HG03135 (cell line): Measurements from ENCODE around the gene MGMT.

Experiments used
- ATAC-seq: cut with Tn5 transposase; IDR thresholded peaks from one replicate; pipeline ENCODE4 v1.9.1; 2021; ENCODE audit warnings: mild to moderate bottlenecking, moderate library complexity; ENCODE audit not compliant: unreplicated experiment

MGMT gene

GRCh38 chr10:129450391-129450790 is 16.6 kb upstream of the MGMT start:
- ATAC-seq: no peak

GRCh38 chr10:129455625-129456024 is 11.4 kb upstream of the MGMT start:
- ATAC-seq: no peak

- ATAC-seq: no peak
Measured at GRCh38 chr10:129459762-129460539, 7.1 kb upstream of the MGMT start.

GRCh38 chr10:129462257-129462795 is 4.7 kb upstream of the MGMT start:
- ATAC-seq: no peak

- ATAC-seq: no peak
Measured at GRCh38 chr10:129464251-129464650, 2.8 kb upstream of the MGMT start.

- no peak for ATAC-seq
Measured at GRCh38 chr10:129465796-129466702, 992 bp upstream of the MGMT start.

GRCh38 chr10:129467359-129468064 is 471 bp downstream of the MGMT start:
- peak; percentile 16 for ATAC-seq

GRCh38 chr10:129468187-129468586 is 1.1 kb downstream of the MGMT start:
- no peak for ATAC-seq

GRCh38 chr10:129470103-129470851 is 3.2 kb downstream of the MGMT start:
- no peak for ATAC-seq

GRCh38 chr10:129471447-129472175 is 4.6 kb downstream of the MGMT start:
- no peak for ATAC-seq

GRCh38 chr10:129472696-129473555 is 5.9 kb downstream of the MGMT start:
- ATAC-seq: no peak

GRCh38 chr10:129474642-129475041 is 7.6 kb downstream of the MGMT start:
- ATAC-seq: no peak

- ATAC-seq: no peak
Measured at GRCh38 chr10:129476431-129476830, 9.4 kb downstream of the MGMT start.

GRCh38 chr10:129477051-129477450 is 10.0 kb downstream of the MGMT start:
- ATAC-seq: no peak

- no peak for ATAC-seq
Measured at GRCh38 chr10:129481641-129482040, 14.6 kb downstream of the MGMT start.

GRCh38 chr10:129483430-129484010 is 16.5 kb downstream of the MGMT start:
- ATAC-seq: no peak

GRCh38 chr10:129486805-129487204 is 19.8 kb downstream of the MGMT start:
- no peak for ATAC-seq

GRCh38 chr10:129491123-129491734 is 24.2 kb downstream of the MGMT start:
- no peak for ATAC-seq
